GM10266 (cell line): ENCODE results near the gene RTEL1.
A peak's percentile ranks its signal among the peaks of the same experiment; 100 is the strongest.
"Not testable (repeated sequence)": the region's sequence is repeated elsewhere in the genome, so short reads cannot be mapped to it uniquely, and the experiment has no call there.

Source experiments
- DNase-seq: peaks from one replicate; pipeline ENCODE4 v3.0.0; 2012; ENCODE audit errors: extremely low spot score
- TF ChIP-seq, protein P1 (sequence below): IDR thresholded peaks from 2 replicates; pipeline ENCODE4 v1.5.1; 2012; ENCODE audit warnings: mild to moderate bottlenecking, low read depth; ENCODE audit not compliant: control insufficient read depth, insufficient read depth; ENCODE audit errors: missing control alignments

Gene RTEL1

DNA sequence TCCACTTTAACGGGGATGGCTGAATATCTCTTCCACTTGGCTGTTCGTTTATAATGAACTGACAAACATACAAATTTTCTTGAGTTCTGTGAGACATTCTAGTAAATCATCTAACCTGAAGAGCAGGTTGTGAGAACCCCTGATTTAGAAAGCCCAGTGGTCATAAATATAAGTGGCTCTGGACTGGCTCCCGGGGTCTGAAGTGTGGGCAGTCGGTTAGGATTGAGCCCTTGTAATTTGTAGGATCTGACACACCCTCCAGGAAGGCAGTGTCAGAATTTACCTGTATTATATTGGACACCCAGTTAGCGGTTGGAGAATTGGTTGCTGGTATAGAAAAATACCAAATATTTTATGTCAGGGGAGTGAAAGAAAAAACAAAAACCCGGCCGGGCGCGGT, 24.4 kb upstream of the RTEL1 start:
- DNase-seq = no peak
- TF ChIP-seq, protein P1, sequence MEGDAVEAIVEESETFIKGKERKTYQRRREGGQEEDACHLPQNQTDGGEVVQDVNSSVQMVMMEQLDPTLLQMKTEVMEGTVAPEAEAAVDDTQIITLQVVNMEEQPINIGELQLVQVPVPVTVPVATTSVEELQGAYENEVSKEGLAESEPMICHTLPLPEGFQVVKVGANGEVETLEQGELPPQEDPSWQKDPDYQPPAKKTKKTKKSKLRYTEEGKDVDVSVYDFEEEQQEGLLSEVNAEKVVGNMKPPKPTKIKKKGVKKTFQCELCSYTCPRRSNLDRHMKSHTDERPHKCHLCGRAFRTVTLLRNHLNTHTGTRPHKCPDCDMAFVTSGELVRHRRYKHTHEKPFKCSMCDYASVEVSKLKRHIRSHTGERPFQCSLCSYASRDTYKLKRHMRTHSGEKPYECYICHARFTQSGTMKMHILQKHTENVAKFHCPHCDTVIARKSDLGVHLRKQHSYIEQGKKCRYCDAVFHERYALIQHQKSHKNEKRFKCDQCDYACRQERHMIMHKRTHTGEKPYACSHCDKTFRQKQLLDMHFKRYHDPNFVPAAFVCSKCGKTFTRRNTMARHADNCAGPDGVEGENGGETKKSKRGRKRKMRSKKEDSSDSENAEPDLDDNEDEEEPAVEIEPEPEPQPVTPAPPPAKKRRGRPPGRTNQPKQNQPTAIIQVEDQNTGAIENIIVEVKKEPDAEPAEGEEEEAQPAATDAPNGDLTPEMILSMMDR = no peak

- DNase-seq = no peak
- TF ChIP-seq, protein P1 = no peak
These were observed 22.5 kb upstream of the RTEL1 start for GRCh38 chr20:63635431-63636141.

- DNase-seq = no peak
- TF ChIP-seq, protein P1 = no peak
These were observed 21.1 kb upstream of the RTEL1 start for GRCh38 chr20:63636752-63637628.

DNA sequence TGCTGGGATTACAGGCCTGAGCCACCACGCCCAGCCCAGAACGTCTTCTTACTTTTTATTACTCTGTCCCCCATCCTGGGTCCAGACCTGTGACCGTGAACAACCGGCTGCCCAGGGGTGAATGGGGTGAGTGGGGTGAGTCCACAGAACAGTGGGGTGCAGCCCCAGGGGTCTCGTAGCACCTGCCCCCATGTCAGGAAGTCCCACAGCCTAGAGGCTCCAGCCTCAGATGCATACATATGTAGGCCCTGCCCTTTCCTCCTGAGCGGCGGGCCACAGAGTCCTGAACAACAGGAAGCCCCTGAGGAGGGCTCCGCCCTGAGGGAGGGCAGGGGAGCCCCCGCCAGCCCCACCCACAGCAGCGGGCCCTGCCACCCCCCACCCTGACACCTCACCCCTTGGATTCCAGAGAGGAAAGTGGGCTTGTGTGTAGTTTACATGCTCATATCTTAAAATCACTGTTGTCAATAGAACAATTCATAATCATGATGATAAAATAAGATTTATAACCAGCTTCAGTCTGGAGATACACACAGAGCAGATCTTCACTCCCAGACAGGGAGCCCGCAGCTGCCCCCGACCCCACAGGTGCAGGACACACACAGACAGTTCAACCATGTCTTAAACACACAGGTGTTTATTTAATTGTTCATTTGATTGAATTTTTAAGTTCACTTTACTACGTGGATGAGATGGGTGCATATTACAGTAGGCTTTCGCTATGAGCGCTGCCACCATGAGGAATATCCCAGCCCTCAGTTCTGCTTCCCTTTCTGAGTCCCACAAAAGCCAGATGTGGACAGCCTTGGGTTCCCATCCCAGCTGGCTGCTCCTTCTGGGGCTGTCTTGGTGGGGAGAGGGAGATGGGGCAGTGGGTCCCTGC, 18.8 kb upstream of the RTEL1 start:
- TF ChIP-seq, protein P1 = no peak
- DNase-seq = peak; percentile 61

- TF ChIP-seq, protein P1 = no peak
- DNase-seq = no peak
These were observed 18.0 kb upstream of the RTEL1 start for GRCh38 chr20:63640086-63640485.

GRCh38 chr20:63640686-63641085, 17.4 kb upstream of the RTEL1 start:
- DNase-seq = not testable (repeated sequence)

- TF ChIP-seq, protein P1 = no peak
- no peak for DNase-seq
These were observed 16.8 kb upstream of the RTEL1 start for GRCh38 chr20:63641146-63641791.
